Jurkat, Clone E6-1 (cell line): ENCODE data around the gene MYH9.
"Not testable (repeated sequence)": the region's sequence is repeated elsewhere in the genome, so short reads cannot be mapped to it uniquely, and the experiment has no call there.

Source experiments
- DNase-seq: peaks from one replicate; pipeline ENCODE4 v3.0.0-alpha.2; 2011; ENCODE audit warnings: low read depth, low spot score
- H3K4me3 ChIP-seq: 2 replicates; pipeline ENCODE4 v1.5.1; 2011; ENCODE audit warnings: mild to moderate bottlenecking, low read length, control low read depth, moderate library complexity

MYH9 gene

GRCh38 chr22:36417281-36417686 lies 29.5 kb upstream of the MYH9 start:
- DNase-seq = peak; percentile 9
- H3K4me3 ChIP-seq = no peak overlapping the region

GRCh38 chr22:36415415-36416168 lies 27.8 kb upstream of the MYH9 start:
- no peak overlapping the region for H3K4me3 ChIP-seq
- no peak for DNase-seq

GRCh38 chr22:36413022-36413775 lies 25.4 kb upstream of the MYH9 start:
- no peak overlapping the region for H3K4me3 ChIP-seq
- DNase-seq = peak; percentile 56

DNA sequence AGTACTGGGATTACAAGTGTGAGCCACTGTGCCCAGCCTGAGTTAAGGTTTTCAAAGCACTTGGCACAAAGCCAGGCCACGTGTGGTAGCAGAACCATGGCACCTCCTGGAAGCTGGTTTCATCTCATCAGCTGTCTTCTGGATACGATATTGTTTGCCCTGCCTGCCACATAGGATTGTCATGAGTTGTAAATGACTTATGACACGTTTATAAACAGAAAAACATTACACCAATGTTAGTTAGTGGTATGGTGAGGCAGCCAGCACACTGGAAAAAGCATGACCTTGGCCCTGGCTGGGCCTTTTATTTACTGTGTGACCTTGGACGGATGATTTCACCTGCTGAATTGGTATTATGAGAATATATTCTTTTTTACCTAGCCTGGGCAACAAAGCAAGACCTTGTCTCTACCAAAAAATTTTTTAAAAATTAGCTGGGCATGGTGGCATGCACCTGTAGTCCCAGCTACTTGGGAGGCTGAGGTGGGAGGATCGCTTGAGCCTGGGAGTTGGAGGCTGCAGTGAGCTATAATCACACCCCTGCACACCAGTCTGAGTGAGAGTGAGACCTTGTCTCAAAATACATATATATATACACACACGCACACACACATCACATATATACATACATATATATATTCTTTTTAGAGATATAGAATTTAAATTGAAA lies 24.0 kb upstream of the MYH9 start:
- DNase-seq = peak; percentile 65
- no peak overlapping the region for H3K4me3 ChIP-seq

- DNase-seq = no peak
- no peak overlapping the region for H3K4me3 ChIP-seq
Measured at GRCh38 chr22:36409911-36410756, 22.4 kb upstream of the MYH9 start.

DNA sequence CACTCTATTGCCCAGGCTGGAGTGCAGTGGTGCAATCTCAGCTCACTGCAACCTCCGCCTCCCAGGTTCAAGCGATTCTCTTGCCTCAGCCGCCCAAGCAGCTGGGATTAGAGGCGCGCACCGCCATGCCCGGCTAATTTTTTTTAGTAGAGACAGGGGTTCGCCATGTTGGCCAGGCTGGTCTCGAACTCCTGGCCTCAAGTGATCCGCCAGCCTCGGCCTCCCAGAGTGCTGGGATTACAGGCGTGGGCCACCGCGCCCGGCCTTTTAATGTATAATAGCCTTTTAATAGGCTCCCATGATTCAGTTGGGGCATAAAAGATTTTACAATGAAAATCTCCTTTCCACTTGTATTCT lies 21.8 kb upstream of the MYH9 start:
- DNase-seq, H3K4me3 ChIP-seq: not testable (repeated sequence)

GRCh38 chr22:36409056-36409455 lies 21.3 kb upstream of the MYH9 start:
- no peak overlapping the region for H3K4me3 ChIP-seq
- no peak for DNase-seq

DNA sequence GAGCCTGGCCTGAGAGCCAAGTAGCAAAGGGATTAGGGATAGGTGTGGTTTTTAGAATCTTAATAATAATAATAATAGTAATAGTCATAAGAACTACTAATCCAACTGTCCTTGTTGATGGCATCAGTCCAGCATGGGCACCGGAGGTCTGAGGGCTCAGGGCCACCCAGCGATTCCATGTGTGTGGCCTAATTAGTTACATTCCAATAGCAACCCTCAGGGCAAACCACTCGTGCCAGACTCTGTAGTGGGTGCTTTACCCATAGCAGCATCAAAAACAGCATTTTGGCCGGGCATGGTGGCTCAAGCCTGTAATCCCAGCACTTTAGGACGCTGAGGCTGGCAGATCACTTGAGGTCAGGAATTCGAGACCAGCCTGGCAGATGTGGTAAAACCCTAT lies 19.0 kb upstream of the MYH9 start:
- no peak for DNase-seq
- no peak overlapping the region for H3K4me3 ChIP-seq

DNA sequence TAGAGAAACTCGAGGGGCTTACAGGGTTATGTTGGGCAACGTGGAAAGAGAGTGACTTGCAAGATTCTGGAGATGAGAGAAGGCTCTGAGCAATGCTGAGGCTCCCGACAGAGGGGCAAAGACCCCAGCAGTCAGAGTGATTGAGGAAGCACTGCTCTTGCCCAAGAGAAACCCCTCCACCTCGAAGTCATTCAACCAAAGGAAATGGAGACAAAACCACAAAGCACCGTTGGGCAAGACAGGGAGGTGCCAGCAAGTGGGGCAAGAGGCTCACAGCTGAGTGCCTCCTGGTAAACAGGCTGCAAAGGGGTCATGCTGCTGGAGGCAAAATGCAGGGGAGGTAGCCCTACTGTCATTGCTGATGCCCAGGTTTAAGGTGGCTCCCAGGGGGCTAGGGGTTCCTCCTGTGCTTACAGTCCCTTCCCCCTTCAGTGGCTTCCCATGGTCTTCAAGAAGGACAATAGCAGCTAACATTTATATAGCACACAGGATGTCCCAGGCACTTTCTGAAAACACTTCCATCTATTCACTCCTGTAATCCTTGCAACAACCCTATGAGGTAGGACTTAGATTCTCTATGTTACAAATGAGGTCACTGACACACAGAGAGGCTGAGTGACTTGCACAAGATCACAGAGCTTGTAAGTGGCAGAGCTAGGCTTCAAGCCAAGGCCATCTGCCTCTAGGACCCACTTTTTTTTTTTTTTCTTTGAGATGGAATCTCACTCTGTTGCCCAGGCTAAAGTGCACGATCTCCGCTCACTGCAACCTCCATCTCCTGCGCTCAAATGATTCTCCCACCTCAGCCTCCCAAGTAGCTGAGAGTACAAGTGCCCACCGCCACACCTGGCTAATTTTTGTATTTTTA lies 18.1 kb upstream of the MYH9 start:
- DNase-seq = peak; percentile 92
- peak overlapping the region; percentile 17 for H3K4me3 ChIP-seq

DNA sequence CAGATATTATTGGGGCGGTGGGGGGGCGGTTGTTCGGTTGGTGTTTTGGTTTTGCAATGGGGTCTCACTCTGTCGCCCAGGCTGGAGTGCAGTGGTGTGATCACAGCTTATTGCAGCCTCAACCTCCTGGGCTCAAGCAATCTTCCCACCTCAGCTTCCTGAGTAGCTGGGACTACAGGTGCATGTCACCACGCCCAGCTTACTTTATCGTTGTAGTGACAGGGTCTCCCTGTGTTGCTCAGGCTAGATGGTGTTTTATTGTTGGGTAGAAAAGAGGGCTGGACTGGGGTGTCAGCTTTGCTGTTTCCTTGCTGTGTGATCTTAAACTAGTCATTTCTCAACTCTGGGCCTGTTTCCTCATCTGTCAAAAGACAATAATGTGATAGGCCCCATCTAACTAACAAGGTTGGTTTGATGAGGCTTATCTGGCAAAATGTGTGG lies 17.5 kb upstream of the MYH9 start:
- peak overlapping the region; percentile 17 for H3K4me3 ChIP-seq
- DNase-seq = peak; percentile 81

GRCh38 chr22:36404446-36404845 lies 16.7 kb upstream of the MYH9 start:
- DNase-seq = no peak
- H3K4me3 ChIP-seq = no peak overlapping the region

DNA sequence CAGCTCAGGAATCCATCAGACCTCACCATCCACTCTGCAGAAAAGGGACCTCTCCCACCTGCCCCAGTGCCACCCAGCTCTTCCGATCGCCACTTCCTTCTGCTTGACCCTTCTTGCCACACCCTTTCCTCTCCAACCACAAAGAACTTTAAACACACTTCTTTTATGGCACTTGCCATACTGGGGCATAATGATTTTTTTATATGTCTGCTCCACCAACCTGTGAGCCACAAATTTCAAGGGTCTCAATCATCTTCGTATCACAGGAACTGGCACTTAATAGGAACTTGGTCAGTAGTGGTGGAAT lies 11.7 kb upstream of the MYH9 start:
- DNase-seq = no peak
- H3K4me3 ChIP-seq = no peak overlapping the region

- no peak overlapping the region for H3K4me3 ChIP-seq
Measured at GRCh38 chr22:36398601-36399471, 11.1 kb upstream of the MYH9 start.

GRCh38 chr22:36397131-36398093 lies 9.6 kb upstream of the MYH9 start:
- H3K4me3 ChIP-seq = no peak overlapping the region
- DNase-seq = no peak

More at GRCh38 chr22:36398601-36399471, 11.1 kb upstream of the MYH9 start:
- DNase-seq = no peak

DNA sequence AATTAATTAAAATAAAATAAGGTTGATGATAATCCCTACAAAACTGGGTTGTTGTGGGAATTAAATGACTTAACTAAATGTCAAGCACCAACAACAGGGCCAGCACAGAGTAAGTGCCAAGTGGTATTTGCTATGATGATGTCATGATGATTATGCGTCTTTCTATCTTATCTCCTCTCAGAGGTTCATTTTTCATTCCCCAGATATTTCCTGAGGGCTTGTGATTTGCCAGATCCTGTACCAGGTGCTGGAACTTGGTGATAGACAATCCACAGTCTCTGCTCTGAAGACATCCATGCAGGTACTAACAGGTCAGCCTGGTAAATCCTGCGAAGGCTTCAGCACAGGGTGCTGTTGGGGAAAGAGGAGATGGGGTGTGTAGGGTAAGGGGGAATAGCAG lies 8.1 kb upstream of the MYH9 start:
- no peak for DNase-seq

GRCh38 chr22:36395055-36395849 lies 7.5 kb upstream of the MYH9 start:
- DNase-seq = no peak
- no peak overlapping the region for H3K4me3 ChIP-seq

More for the DNA sequence above, 8.1 kb upstream of the MYH9 start:
- no peak overlapping the region for H3K4me3 ChIP-seq
